ENCODE measurements around the gene FAM83F.

- TF ChIP-seq OSR1 (CRISPR knock-in tag; IDR thresholded peaks at IDR 0.05) (no peak), PATZ1 (CRISPR knock-in tag; IDR thresholded peaks at IDR 0.05; ENCODE audit: borderline replicate concordance) (no peak)
These were observed 48.1 kb upstream of the FAM83F start for GRCh38 chr22:39946503-39947219.
